GM23248 (cell line): ENCODE measurements around the gene MUC2. TPM values are rescaled to one million over a fixed set of nuclear protein-coding genes. Genes with fewer than 3 reads are reported as not detected.

ENCODE experiments used
- DNase-seq: peaks from one replicate; pipeline ENCODE4 v3.0.0-alpha.2; 2015
- H2AFZ ChIP-seq: fragments of 200-600 bp; sonication (generic); 2 replicates; pipeline ENCODE4 v1.6.1; 2016; ENCODE audit warnings: antibody characterized with exemption
- H3F3A ChIP-seq: fragments of 200-600 bp; sonication (generic); 2 replicates; pipeline ENCODE4 v1.6.1; 2016; ENCODE audit warnings: mild to moderate bottlenecking, antibody characterized with exemption, mixed run types; ENCODE audit not compliant: insufficient read depth
- H3K27ac ChIP-seq: fragments of 200-600 bp; sonication (generic); 2 replicates; pipeline ENCODE4 v1.5.1; 2016; ENCODE audit warnings: mild to moderate bottlenecking
- H3K27me3 ChIP-seq: fragments of 200-600 bp; sonication (generic); replicated peaks from 2 replicates; pipeline ENCODE4 v1.6.1; 2016; ENCODE audit warnings: mild to moderate bottlenecking; ENCODE audit not compliant: insufficient read depth
- H3K36me3 ChIP-seq: fragments of 200-600 bp; sonication (generic); 2 replicates; pipeline ENCODE4 v1.6.1; 2016; ENCODE audit warnings: low read depth, mild to moderate bottlenecking
- H3K4me1 ChIP-seq: fragments of 200-600 bp; sonication (generic); 2 replicates; pipeline ENCODE4 v1.6.1; 2016; ENCODE audit warnings: mild to moderate bottlenecking; ENCODE audit not compliant: insufficient read depth
- H3K4me2 ChIP-seq: fragments of 200-600 bp; sonication (generic); one replicate; pipeline ENCODE4 v1.6.1; 2016; ENCODE audit warnings: mild to moderate bottlenecking; ENCODE audit not compliant: unreplicated experiment
- H3K4me3 ChIP-seq: fragments of 200-600 bp; sonication (generic); 2 replicates; pipeline ENCODE4 v1.5.1; 2016; ENCODE audit warnings: mild to moderate bottlenecking
- H3K79me2 ChIP-seq: fragments of 200-600 bp; sonication (generic); 2 replicates; pipeline ENCODE4 v1.6.1; 2016; ENCODE audit warnings: mild to moderate bottlenecking; ENCODE audit not compliant: insufficient read depth
- H3K9ac ChIP-seq: fragments of 200-600 bp; sonication (generic); 2 replicates; pipeline ENCODE4 v1.6.1; 2016; ENCODE audit warnings: mild to moderate bottlenecking
- H3K9me2 ChIP-seq: fragments of 200-600 bp; sonication (generic); 2 replicates; pipeline ENCODE4 v1.6.1; 2016; ENCODE audit warnings: mixed run types, mild to moderate bottlenecking, moderate library complexity; ENCODE audit not compliant: insufficient read depth
- H3K9me3 ChIP-seq: fragments of 200-600 bp; sonication (generic); one replicate; pipeline ENCODE4 v1.6.1; 2017; ENCODE audit warnings: low read depth
- H4K20me1 ChIP-seq: fragments of 200-600 bp; sonication (generic); 2 replicates; pipeline ENCODE4 v1.6.0; 2016; ENCODE audit not compliant: insufficient read depth
- EZH2 ChIP-seq: fragments of 200-600 bp; sonication (generic); IDR thresholded peaks from 2 replicates; pipeline ENCODE4 v1.6.1; 2018; ENCODE audit warnings: antibody characterized with exemption, mild to moderate bottlenecking; ENCODE audit not compliant: insufficient read depth, poor library complexity, severe bottlenecking
- EZH2phosphoT487 ChIP-seq: fragments of 200-600 bp; sonication (generic); IDR thresholded peaks from 2 replicates; pipeline ENCODE4 v1.6.1; 2018; ENCODE audit warnings: antibody characterized with exemption, moderate library complexity, mild to moderate bottlenecking, low read depth; ENCODE audit not compliant: insufficient read depth
- WGBS, 2 experiments: methylation state at CpG; one replicate each; pipeline ENCODE4 v1.1.6; 2015 to 2017; ENCODE audit warnings: low lambda C conversion rate in 2 of 2, low coverage in 1 of 2; ENCODE audit errors: missing lambda C conversion rate in 2 of 2; 5-methylcytosine and 5-hydroxymethylcytosine counted together
- in situ Hi-C: fragments of 300-500 bp; cut with MboI; formaldehyde crosslinking; loops from 2 replicates; pipeline ENCODE4 v1.15.0; 2020
- polyA plus RNA-seq: library from polyadenylated mRNA; unstranded; fragments of >200 nt; fragmentation: Nextera tagmentation; extraction: Ambion mirVana; gene quantifications from 2 replicates; pipeline ENCODE4 v1.2.1, GENCODE V29; 2016
- total RNA-seq: library from RNA; depleted of rRNA; stranded (reverse); fragments of >200 nt; shearing (Covaris generic); gene quantifications from 2 replicates; pipeline ENCODE4 v1.2.3, GENCODE V29; 2014

Gene MUC2
- total and polyA plus RNA-seq, 2 experiments from 2014 or later = not detected

- no peaks in the 10 kb centered on the region for H3K9me2 ChIP-seq
- no peaks in the 10 kb centered on the region for H3K79me2 ChIP-seq
- no peak overlapping the region for H2AFZ ChIP-seq
- H3K4me2 ChIP-seq = no peak overlapping the region
- no peaks in the 10 kb centered on the region for H3F3A ChIP-seq
- no peaks in the 10 kb centered on the region for H3K4me1 ChIP-seq
- no peak for TF ChIP-seq EZH2phosphoT487
- no peak for TF ChIP-seq EZH2
- H3K27ac ChIP-seq = no peak overlapping the region
- no peaks in the 10 kb centered on the region for H3K36me3 ChIP-seq
- H3K4me3 ChIP-seq = no peak overlapping the region
- DNase-seq = no peak
- H3K27me3 ChIP-seq = peaks cover 9% of the 10 kb centered on the region
- no peaks in the 10 kb centered on the region for H4K20me1 ChIP-seq
- in situ Hi-C loops = no loop called here
- H3K9ac ChIP-seq = no peak overlapping the region
- H3K9me3 ChIP-seq = no peaks in the 10 kb centered on the region
- WGBS, 2 experiments = 55 to 56% methylated on average over 25 to 31 of the region's 32 CpGs
Observed at GRCh38 chr11:1107316-1108245, 32.9 kb downstream of the MUC2 start.

GRCh38 chr11:1108246-1108900, 33.7 kb downstream of the MUC2 start:
- Histone ChIP-seq H3K27ac (no peak overlapping the region), H3K9ac (no peak overlapping the region), H3K9me3 (no peaks in the 10 kb centered on the region), H3K4me1 (no peaks in the 10 kb centered on the region), H3F3A (no peaks in the 10 kb centered on the region), H3K79me2 (no peaks in the 10 kb centered on the region), H3K4me2 (no peak overlapping the region), H3K9me2 (no peaks in the 10 kb centered on the region), H2AFZ (no peak overlapping the region), H3K4me3 (no peak overlapping the region), H3K27me3 (peaks cover 9% of the 10 kb centered on the region), H3K36me3 (no peaks in the 10 kb centered on the region), H4K20me1 (no peaks in the 10 kb centered on the region)
- no peak for TF ChIP-seq EZH2phosphoT487
- TF ChIP-seq EZH2 = no peak
- no peak for DNase-seq
- WGBS, 2 experiments = 49 to 51% methylated on average over 29 of the region's 29 CpGs
- in situ Hi-C loops = no loop called here

- Histone ChIP-seq H2AFZ (no peak overlapping the region), H3K27ac (no peak overlapping the region), H3K27me3 (peaks cover 9% of the 10 kb centered on the region), H3K9ac (no peak overlapping the region), H3K79me2 (no peaks in the 10 kb centered on the region), H3K4me1 (no peaks in the 10 kb centered on the region), H3K36me3 (no peaks in the 10 kb centered on the region), H3K4me3 (no peak overlapping the region), H4K20me1 (no peaks in the 10 kb centered on the region), H3K9me3 (no peaks in the 10 kb centered on the region), H3K9me2 (no peaks in the 10 kb centered on the region), H3F3A (no peaks in the 10 kb centered on the region), H3K4me2 (no peak overlapping the region)
- 40 to 47% methylated on average over 20 to 28 of the region's 28 CpGs for WGBS, 2 experiments
- in situ Hi-C loops = no loop called here
- no peak for DNase-seq
- TF ChIP-seq EZH2 (no peak), EZH2phosphoT487 (no peak)
Observed at GRCh38 chr11:1109101-1109917, 34.6 kb downstream of the MUC2 start.
